UCSD-AML1 (cell line): ENCODE results near the gene PLA2G12A.

Experiments used
- DNase-seq: peaks from one replicate; lab custom pipeline; 2025; ENCODE audit not compliant: unreplicated experiment; lab: John Stamatoyannopoulos, UW

PLA2G12A gene

GRCh38 chr4:109729117-109729717, 653 bp downstream of the PLA2G12A start:
- DNase-seq: no peak

- DNase-seq: no peak
These were observed 1.5 kb downstream of the PLA2G12A start for GRCh38 chr4:109728385-109728784.

- DNase-seq: no peak
These were observed 6.8 kb downstream of the PLA2G12A start for GRCh38 chr4:109723110-109723509.

DNA sequence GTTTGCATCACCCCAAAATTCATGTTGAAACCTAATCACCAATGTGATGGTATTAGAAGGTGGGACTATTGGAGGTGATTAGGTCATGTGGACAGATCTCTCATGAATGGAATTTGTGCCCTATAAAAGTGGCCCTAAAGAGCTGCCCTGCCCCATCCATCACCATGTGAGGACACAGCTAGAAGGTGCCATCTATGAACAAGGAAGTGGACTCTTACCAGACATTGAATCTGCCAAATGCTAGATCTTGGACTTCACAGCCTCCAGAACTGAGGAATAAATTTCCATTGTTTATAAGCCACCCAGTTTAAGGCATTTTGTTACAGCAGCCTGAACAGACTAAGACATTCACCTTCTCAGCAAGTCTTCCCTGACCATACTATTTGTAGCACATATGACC, 7.5 kb downstream of the PLA2G12A start:
- DNase-seq: no peak

GRCh38 chr4:109721033-109721432, 8.8 kb downstream of the PLA2G12A start:
- DNase-seq: no peak

DNA sequence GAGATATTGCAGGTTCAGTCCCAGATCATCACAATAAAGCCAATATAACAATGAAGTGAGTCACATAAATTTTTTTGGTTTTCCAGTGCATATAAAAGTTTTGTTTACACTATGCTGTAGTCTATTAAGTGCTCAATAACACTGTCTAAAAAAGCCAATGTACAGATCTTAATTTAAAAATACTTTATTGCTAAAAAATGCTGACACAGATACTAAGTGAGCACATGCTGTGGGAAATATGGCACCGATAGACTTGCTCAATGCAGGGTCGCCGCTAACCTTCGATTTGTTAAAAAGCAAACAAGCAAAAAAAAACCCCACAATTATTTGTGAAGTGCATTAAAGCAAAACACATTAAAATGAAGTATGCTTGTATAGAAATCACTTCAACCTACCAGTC, 10.3 kb downstream of the PLA2G12A start:
- no peak for DNase-seq

DNA sequence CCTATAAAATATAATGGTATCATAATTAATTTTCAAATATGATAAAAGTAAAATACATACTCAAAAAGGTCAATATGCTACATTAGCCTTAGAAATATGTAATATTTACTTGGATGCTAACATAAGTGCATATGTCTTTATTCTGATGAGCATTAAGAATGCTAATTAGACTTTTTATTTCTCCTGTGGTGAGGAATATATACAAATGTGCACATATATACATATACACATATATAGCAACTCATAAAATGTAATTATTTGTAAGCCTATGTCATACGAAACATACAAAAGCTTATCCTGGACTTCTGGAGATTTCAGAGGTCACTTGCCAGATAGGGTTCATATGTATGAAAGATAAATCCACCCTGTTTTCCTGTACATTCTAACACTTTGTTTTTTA, 11.1 kb downstream of the PLA2G12A start:
- DNase-seq: no peak

GRCh38 chr4:109713500-109713899, 16.4 kb downstream of the PLA2G12A start:
- no peak for DNase-seq

DNA sequence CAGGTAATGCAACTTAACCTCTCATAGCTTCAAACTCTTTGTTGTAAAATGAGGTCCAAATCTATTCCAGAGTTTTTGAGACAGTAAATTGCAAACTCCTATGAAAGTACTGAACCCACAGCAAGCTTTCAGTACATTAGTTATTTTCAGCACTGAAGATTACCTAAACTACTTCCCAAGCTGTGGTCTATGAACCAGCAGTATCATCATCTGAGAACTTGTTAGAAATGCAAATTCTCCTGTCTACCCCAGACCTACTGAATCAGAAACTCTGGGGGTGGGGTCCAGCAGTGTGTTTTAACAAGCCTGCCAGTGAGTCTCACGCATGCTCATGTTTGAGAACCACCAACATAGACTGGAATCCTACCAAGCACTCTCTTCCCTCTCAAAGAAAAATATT, 20.9 kb downstream of the PLA2G12A start:
- no peak for DNase-seq

DNA sequence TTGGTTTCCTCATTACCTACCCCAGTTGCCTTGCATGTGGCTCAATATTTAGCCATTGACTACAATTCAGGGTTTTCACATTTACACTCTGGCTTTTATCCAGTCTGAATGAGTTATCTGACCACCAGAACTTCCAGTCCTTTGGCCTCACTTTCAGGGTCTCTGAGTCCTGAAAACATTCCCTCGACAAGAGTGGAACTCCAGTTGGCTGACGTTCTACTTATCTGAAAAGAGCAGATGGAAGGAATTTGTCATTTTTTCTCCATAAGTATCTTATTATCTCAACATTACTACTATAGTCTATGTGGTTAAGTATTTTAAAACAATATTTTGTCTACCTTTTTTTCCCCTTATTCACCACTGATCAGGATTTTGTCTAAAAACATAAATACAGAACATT, 21.4 kb downstream of the PLA2G12A start:
- DNase-seq: no peak

DNA sequence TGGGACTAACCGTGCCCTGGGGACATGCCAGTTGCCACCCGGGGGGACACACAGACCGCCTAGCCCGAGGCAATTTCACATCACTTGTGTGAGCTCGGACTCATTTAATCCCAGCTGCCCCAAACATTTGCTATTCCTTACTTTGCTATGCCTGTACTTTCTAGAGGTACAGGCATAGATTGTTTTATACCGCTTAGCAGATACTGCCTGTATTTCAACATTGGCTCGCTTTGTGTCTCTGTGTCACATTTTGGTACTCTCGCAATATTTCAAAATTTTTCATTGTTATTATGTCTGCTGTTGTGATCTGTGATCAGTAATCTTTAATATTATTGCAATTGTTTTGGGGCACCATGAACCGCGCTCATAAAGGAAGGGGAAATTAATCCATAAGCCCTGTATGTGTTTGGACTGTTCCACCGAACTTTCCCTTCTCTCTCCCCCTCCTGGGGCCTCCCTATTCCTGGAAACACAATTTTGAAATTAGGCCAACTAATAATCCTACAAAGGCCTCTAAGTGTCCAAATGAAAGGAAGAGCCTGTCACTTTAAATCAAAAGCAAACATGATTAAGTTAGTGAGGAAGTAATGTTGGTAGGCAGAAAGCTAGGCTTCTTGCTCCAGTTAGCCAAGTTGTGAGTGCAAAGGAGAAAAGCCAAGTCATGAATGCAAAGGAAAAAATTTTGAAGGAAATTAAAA, 26.1 kb downstream of the PLA2G12A start:
- DNase-seq: no peak

- peak; percentile 86 for DNase-seq
These were observed 26.8 kb downstream of the PLA2G12A start, which contains the start of gene CASP6 for GRCh38 chr4:109702950-109703663. TSS of gene CASP6 (minus strand) at chr4:109703445. CDS start at chr4:109703395, 50 bp downstream.

DNA sequence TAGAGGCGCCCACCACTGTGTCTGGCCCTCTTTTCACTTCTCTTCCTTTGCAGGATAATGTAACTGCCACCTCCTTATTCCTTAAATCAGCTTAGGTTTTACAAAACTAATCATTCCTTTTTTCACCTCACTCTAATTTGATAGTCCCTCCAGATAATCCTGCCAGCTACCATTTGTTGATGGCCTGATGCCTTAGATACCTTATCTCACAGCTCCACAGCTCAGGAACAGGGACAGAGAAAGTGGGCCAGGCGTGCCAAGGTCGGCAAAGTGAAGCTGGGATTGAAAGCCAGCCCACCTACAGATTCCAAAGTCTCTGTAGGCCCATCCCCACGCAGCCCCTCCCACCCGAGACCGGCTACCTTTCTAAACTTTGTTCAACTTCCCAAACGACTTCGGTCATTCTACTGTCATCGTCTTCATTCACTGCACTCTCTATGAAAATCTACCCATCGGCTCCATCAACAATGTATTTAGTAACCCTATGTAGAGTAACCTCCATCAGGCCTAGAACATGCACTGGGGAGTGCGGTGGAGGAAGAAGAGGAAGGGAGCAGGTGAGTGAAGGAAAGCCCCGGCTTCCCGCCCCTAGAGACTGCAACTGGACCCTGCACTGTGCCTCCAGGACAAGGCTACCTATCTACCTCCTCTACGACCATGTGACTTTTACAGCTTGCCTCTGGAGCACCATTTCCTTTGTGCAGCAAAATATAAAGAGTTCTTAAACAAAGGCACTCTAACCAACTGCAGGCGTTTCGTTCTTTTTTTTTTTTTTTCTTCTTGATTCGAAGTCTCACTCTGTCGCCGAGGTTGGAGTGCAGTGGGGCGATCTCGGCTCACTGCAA, 28.1 kb downstream of the PLA2G12A start:
- peak; percentile 14 for DNase-seq

DNA sequence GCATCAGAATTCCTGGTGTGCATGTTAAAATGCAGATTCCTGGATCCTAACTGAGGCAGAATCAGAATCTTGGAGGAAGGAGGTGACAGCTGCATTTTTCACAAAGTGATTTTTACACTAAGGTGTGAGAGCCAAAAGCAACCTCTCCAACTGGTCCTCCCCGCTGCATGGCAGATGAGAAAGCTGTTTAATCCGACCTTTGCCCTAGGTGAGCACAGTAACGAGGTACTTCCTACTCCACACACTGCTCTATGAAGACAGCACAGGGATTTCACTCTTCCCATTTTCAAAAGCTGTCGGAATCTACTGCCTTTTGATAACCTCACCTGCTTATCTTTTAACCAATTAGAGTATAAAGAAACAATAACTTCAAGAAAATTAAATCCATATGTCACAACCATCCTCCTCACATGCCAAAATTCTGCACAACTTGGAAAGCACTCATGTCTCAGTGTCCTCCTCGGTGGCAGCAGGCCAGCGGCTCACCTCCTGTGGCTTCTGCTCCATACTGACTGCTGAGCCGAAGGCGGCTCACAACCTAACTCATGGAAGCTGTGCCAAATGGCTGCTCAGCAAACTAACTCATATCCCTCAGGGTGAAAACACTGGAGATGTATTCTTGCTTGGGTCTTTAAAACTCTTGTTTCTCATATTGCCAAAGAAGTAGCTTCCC, 30.2 kb downstream of the PLA2G12A start:
- no peak for DNase-seq

DNA sequence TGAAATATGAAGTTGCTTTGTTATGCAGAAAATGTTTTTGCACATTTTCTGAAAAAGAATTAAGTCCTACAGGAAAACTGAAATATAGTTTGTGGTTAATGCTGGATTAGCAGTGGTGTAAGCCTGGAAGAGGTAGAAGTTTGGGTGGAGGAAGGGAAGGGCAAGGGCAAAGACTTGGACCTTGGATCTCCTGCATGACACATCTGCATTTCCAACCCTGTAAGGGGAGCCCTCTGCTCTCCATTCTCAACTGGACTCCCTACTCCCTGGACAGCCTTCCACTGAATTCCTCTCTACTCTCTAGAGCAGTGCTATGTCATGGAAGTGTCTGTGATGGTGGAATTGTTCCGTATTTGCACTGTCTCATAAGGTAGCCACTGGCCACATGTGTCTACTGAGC, 31.2 kb downstream of the PLA2G12A start:
- DNase-seq: no peak

DNA sequence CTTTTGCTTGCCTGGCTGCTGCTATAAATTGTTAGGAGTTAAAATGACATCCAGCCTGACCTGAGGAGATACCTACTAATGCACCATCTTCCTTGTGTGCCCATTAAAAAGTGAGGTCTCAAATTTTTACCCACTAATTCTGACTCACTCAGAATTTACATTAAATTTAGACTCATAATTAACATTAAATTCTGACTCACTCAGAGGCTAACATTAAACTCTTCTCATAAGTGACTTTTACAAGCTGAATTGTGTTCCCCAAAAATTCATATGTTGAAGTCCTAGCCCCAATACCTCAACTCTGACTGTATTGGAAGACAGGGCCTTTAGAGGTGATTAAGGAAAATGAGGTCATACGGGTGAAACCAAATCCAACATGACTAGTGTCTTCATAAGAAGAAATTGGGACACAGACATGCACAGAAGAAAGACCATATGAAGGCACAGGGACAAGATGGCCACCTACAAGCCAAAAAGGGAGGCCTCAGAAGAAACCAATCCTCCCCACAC, 38.4 kb downstream of the PLA2G12A start:
- DNase-seq: no peak

DNA sequence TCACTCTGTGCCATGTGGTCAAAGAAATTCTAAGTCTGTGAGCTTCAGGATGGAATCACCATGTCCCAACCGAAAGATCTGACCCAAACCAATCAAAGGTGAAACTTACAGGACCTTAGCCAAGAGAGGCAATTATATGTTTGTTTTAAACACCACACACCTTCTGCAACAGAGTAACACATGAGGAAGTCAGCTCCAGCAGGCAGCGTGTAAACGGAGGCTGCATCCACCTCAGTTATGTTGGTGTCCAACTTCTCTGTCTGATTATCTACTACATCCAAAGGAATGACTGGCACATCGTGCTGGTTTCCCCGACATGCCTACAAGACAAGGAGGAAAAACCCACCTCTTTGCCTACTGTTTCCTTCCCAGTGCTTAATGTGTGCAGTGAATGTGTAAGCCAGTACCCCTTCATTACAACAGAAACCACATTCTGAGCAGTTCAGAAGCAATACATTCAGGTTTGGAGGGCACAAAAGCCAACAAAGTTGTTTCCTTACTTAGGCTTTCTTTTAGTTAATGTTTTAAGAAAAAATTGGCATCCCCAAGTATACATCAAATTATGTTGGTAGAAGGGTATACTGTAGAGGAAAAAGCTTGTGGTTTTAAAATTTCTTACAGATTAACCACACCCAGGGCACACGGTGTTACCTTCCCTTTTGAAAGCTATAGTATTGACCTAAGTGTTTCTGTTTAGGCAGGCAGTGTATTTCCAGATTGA, 39.0 kb downstream of the PLA2G12A start:
- DNase-seq: no peak

DNA sequence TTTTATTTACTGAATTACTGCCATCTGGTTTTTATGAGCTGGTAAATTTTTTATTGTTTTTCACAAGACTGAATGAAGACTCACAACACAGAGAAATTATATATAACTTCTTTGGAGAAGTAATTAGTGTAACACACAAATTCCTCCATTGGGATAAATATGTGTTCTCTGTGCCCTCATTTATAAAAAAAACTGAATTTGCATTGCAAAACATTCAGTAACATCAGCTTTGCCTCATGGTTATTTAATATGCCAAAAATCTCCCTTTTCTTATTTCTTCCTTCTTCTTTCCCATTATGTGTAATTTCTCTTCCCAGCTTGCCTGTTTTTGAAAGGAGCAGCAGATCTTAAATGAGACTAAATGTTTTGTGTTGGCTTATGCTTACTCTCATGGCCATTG, 45.1 kb downstream of the PLA2G12A start:
- DNase-seq: no peak

DNA sequence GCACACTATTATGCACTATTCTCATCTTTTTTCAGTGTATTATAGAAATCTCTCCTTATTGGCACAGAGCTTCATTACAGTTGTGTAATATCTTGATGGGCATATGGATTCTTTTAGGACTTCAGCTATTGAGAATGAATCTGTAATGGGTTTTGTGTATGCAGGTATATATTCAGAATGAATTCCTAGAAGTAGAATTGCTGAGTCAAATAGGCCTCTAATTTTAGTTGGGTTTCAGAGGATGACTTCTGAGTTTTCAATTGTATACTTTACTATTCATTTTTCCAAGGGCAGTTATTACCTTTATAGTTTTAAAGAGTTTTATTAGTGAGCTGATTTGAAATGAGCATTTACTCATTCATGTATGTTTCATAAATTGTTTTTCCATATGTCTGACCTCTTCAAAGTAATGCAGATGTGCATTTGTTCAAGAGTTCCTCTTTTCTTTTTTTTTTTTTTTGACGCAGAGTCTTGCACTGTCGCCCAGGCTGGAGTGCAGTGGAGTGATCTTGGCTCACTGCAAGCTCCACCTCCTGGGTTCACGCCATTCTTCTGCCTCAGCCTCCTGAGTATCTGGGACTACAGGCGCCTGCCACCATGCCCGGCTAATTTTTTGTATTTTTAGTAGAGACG, 46.1 kb downstream of the PLA2G12A start:
- DNase-seq: no peak
